Immature natural killer cell (primary cell): ENCODE measurements around the gene CCDC170. TPM values are rescaled to one million over a fixed set of nuclear protein-coding genes. Genes with fewer than 3 reads are reported as not detected.

Experiments
- DNase-seq, 3 donors: peaks; one replicate each; pipeline ENCODE4 v3.0.0; 2022; ENCODE audit warnings: mixed read lengths in 1 of 3
- H3K27ac Mint-ChIP-seq, 6 donors: one replicate each; pipeline ENCODE4 v1.8.0; 2020; ENCODE audit warnings: mixed read lengths in 6 of 6, mild to moderate bottlenecking in 5 of 6, inconsistent platforms in 4 of 6, moderate library complexity in 3 of 6
- H3K27me3 Mint-ChIP-seq, 3 donors: one replicate each; pipeline ENCODE4 v1.8.0; 2020 to 2021; ENCODE audit warnings: low read depth in 3 of 3, mild to moderate bottlenecking in 3 of 3, mixed read lengths in 3 of 3, moderate library complexity in 3 of 3, inconsistent platforms in 1 of 3
- H3K36me3 Mint-ChIP-seq, 3 donors: one replicate each; pipeline ENCODE4 v1.8.0; 2020; ENCODE audit warnings: mixed read lengths in 3 of 3, inconsistent platforms in 2 of 3, mild to moderate bottlenecking in 2 of 3
- H3K4me1 Mint-ChIP-seq, 2 donors: one replicate each; pipeline ENCODE4 v1.8.0; 2020; ENCODE audit warnings: inconsistent platforms in 2 of 2, mild to moderate bottlenecking in 2 of 2, mixed read lengths in 2 of 2, moderate library complexity in 1 of 2
- H3K4me3 Mint-ChIP-seq, 5 donors: one replicate each; pipeline ENCODE4 v1.8.0; 2020; ENCODE audit warnings: mild to moderate bottlenecking in 5 of 5, mixed read lengths in 5 of 5, inconsistent platforms in 3 of 5, moderate library complexity in 3 of 5
- H3K9me3 Mint-ChIP-seq, 6 donors: one replicate each; pipeline ENCODE4 v1.8.0; 2020; ENCODE audit warnings: mild to moderate bottlenecking in 6 of 6, mixed read lengths in 6 of 6, inconsistent platforms in 4 of 6, moderate library complexity in 3 of 6
- polyA plus RNA-seq, 3 donors: library from polyadenylated mRNA; unstranded; fragments of 300-500 nt; fragmentation: Illumina TruSeq; gene quantifications; one replicate each; pipeline ENCODE4 v1.2.3, GENCODE V29; 2021

The CCDC170 gene
- polyA plus RNA-seq, 3 donors from 2014 or later: 0.78 TPM; not detected in 2

- DNase-seq: no peak
- peaks cover under 1 to 4% (median 3%) of the 10 kb centered on the region in 3 donors for H3K27me3 Mint-ChIP-seq
- H3K4me1 Mint-ChIP-seq: no peaks in the 10 kb centered on the region
- no peaks in the 10 kb centered on the region for H3K36me3 Mint-ChIP-seq
- H3K27ac Mint-ChIP-seq: no peak overlapping the region
- no peaks in the 10 kb centered on the region for H3K9me3 Mint-ChIP-seq
- H3K4me3 Mint-ChIP-seq: no peak overlapping the region
Measured at GRCh38 chr6:151620179-151620578, 126.4 kb downstream of the CCDC170 start.

DNA sequence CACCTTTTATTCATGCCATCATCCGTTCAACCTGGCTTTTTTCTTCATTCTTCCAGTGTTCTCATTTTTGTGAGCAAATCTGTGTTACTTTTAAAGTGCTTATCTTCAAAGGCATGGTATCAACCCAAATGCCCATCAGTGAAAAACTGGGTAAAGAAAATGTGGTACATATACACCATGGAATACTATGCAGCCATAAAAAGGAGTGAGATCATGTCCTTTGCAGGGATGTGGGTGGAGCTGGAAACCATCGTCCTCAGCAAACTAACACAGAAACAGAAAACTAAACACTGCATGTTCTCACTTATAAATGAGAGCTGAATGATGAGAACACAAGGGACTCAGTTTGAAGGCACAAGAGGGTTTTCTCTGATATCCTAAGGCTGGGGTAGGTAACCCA, 130.3 kb downstream of the CCDC170 start:
- Mint-ChIP-seq H3K27me3 (peaks cover 0 to 1% (median 0%) of the 10 kb centered on the region in 3 donors), H3K4me3 (no peak overlapping the region), H3K9me3 (no peaks in the 10 kb centered on the region), H3K27ac (no peak overlapping the region), H3K4me1 (no peaks in the 10 kb centered on the region), H3K36me3 (no peaks in the 10 kb centered on the region)
- no peak for DNase-seq

GRCh38 chr6:151624481-151624880, 130.7 kb downstream of the CCDC170 start:
- no peak overlapping the region for H3K4me3 Mint-ChIP-seq
- DNase-seq: no peak
- H3K9me3 Mint-ChIP-seq: no peaks in the 10 kb centered on the region
- no peaks in the 10 kb centered on the region for H3K36me3 Mint-ChIP-seq
- no peak overlapping the region for H3K27ac Mint-ChIP-seq
- peaks cover 0 to 1% (median 0%) of the 10 kb centered on the region in 3 donors for H3K27me3 Mint-ChIP-seq
- no peaks in the 10 kb centered on the region for H3K4me1 Mint-ChIP-seq

DNA sequence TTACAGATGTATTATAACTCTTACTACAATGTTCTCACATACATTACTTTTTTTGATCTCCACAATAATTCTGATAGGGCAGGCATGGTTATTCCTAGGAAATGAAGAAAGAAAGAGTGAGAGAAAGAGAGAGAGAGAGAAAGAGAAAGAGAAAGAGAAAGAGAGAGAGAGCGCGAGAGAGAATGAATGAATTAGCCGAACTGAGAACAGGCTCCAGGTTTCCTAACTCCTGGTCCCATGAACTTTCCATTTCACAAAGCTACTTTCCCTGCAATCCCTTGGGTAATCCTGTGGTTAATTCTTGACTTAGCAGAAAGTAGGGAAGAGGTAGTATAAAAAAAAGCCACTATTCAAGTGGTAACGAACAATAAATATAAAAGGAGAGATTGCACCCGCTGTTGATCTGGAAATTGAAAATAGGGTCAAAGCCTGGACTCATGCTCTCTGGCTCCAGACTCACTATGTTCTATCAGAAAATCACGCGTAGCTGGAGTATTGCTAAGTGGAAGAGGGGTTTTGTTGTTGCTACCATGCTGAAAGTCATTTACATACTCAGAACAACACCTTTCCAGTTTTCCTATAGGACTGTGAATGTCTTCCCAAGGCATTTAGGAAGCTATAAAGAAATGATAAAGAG, 131.2 kb downstream of the CCDC170 start:
- Mint-ChIP-seq H3K36me3 (no peaks in the 10 kb centered on the region), H3K27ac (no peak overlapping the region), H3K27me3 (peaks cover 0 to 1% (median 0%) of the 10 kb centered on the region in 3 donors), H3K9me3 (no peaks in the 10 kb centered on the region), H3K4me1 (no peaks in the 10 kb centered on the region), H3K4me3 (no peak overlapping the region)
- DNase-seq: no peak

- Mint-ChIP-seq H3K27ac (no peak overlapping the region), H3K36me3 (no peaks in the 10 kb centered on the region), H3K9me3 (no peaks in the 10 kb centered on the region), H3K4me3 (no peak overlapping the region), H3K27me3 (peaks cover 2 to 4% (median 3%) of the 10 kb centered on the region in 3 donors), H3K4me1 (no peaks in the 10 kb centered on the region)
- no peak for DNase-seq
Measured at GRCh38 chr6:151627689-151628444, 134.1 kb downstream of the CCDC170 start.

GRCh38 chr6:151629791-151630190, 136.0 kb downstream of the CCDC170 start:
- H3K4me3 Mint-ChIP-seq: no peak overlapping the region
- no peak overlapping the region for H3K27ac Mint-ChIP-seq
- no peaks in the 10 kb centered on the region for H3K9me3 Mint-ChIP-seq
- H3K36me3 Mint-ChIP-seq: no peaks in the 10 kb centered on the region
- H3K4me1 Mint-ChIP-seq: no peaks in the 10 kb centered on the region
- H3K27me3 Mint-ChIP-seq: peaks cover 3 to 4% (median 4%) of the 10 kb centered on the region in 3 donors
- no peak for DNase-seq

DNA sequence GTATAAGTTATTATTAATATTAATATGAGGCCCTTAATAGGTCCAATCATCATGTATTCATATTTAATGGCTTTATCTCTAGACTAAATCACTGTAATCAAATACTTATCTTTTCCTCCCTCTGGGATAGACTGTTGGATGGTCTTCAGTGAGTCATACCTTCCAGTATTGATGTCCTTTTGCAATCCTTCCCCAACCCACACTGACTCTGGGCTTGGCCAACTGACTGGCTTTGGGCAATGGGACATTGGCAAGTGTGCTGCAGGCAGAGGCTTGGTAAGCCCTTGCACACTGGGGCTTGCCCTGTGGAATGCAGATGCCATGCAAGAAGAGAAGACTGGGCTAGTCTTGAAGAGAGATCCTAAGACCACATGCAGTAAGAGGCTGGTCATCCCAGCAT, 136.6 kb downstream of the CCDC170 start:
- Mint-ChIP-seq H3K4me3 (no peak overlapping the region), H3K27me3 (peaks cover 2 to 4% (median 4%) of the 10 kb centered on the region in 3 donors), H3K4me1 (no peaks in the 10 kb centered on the region)

GRCh38 chr6:151630991-151631655, 137.3 kb downstream of the CCDC170 start:
- Mint-ChIP-seq H3K9me3 (peaks cover 0 to 3% (median 0%) of the 10 kb centered on the region in 6 donors), H3K36me3 (no peaks in the 10 kb centered on the region), H3K27me3 (peaks cover 2 to 4% (median 4%) of the 10 kb centered on the region in 3 donors), H3K4me3 (no peak overlapping the region), H3K27ac (no peak overlapping the region), H3K4me1 (no peaks in the 10 kb centered on the region)
- DNase-seq: no peak

More for the DNA sequence above, 136.6 kb downstream of the CCDC170 start:
- Mint-ChIP-seq H3K27ac (no peak overlapping the region), H3K9me3 (no peaks in the 10 kb centered on the region), H3K36me3 (no peaks in the 10 kb centered on the region)
- DNase-seq: no peak

GRCh38 chr6:151632415-151632987, 138.7 kb downstream of the CCDC170 start:
- no peaks in the 10 kb centered on the region for H3K36me3 Mint-ChIP-seq
- DNase-seq: no peak
- H3K4me1 Mint-ChIP-seq: no peaks in the 10 kb centered on the region
- H3K4me3 Mint-ChIP-seq: no peak overlapping the region
- no peak overlapping the region for H3K27ac Mint-ChIP-seq
- H3K9me3 Mint-ChIP-seq: peaks cover 0 to 3% (median 0%) of the 10 kb centered on the region in 6 donors
- H3K27me3 Mint-ChIP-seq: peaks cover 2 to 4% (median 4%) of the 10 kb centered on the region in 3 donors

DNA sequence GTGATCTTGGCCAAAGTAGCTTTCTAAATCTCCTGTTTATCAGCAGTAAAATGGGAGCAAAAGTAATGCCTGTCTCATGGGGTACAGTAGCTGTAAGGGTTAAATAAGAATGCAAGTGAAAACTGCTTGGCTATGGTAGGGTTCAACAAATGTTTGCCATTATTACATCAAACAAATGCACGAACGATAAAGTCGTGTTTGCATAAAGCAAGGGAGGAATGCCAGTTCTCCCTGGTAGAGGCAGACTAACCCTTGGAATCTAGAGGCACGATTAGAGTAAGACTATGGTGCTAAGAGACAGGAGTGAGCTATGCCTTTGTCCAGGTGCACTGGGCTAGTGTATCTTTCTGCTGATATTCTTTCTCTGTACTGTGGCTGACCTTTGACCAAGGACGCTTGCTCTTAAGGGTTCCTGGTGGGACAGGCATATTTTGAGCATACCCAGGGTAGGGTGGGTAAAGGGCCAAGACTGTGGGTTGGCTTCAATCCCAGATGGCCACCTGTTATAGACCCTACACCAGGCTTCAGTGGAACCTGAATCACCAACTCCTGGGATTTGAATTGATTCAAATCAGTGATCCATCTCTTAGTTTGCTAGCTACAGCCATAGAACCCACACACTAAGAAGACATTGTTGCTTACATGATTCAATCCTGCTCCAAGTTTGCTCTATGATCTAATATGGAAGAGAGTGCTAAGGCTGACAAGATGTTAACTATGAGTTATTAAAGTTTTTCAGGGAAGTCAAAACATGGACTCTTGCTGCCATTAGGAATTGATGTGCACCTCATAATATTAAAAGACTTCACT, 139.9 kb downstream of the CCDC170 start:
- peaks cover 2 to 4% (median 4%) of the 10 kb centered on the region in 3 donors for H3K27me3 Mint-ChIP-seq
- no peak overlapping the region for H3K27ac Mint-ChIP-seq
- H3K36me3 Mint-ChIP-seq: no peaks in the 10 kb centered on the region
- H3K4me1 Mint-ChIP-seq: no peaks in the 10 kb centered on the region
- peaks cover 0 to 3% (median 0%) of the 10 kb centered on the region in 6 donors for H3K9me3 Mint-ChIP-seq
- DNase-seq: no peak
- no peak overlapping the region for H3K4me3 Mint-ChIP-seq

GRCh38 chr6:151634336-151634720, 140.5 kb downstream of the CCDC170 start:
- DNase-seq: no peak
- Mint-ChIP-seq H3K27me3 (peaks cover 2 to 4% (median 4%) of the 10 kb centered on the region in 3 donors), H3K4me1 (no peaks in the 10 kb centered on the region), H3K36me3 (no peaks in the 10 kb centered on the region), H3K27ac (no peak overlapping the region), H3K4me3 (no peak overlapping the region), H3K9me3 (peaks cover 0 to 3% (median 0%) of the 10 kb centered on the region in 6 donors)

DNA sequence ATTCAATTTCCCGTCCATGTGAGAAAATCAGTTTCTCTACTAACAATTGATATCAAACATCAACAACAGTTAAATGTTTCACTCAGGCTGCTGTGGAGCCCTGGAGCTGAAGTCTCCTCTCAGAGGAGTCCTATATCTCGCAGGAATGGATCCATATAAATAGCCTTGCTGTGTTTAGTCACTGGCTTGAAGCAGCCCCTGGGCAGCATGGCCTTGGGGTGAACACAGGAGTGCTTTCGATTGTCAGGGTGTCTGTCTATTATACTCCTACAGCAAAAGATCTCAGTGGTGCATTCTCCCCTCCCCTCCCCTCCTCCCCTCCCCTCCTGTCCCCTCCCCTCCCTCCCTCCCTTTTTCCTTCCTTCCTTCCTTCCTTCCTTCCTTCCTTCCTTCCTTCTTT, 141.9 kb downstream of the CCDC170 start:
- H3K4me3 Mint-ChIP-seq: no peak overlapping the region
- no peak overlapping the region for H3K27ac Mint-ChIP-seq
- peaks cover 2 to 6% (median 6%) of the 10 kb centered on the region in 3 donors for H3K27me3 Mint-ChIP-seq
- no peaks in the 10 kb centered on the region for H3K4me1 Mint-ChIP-seq
- no peak for DNase-seq
- peaks cover 0 to 5% (median 0%) of the 10 kb centered on the region in 6 donors for H3K9me3 Mint-ChIP-seq
- H3K36me3 Mint-ChIP-seq: no peaks in the 10 kb centered on the region

GRCh38 chr6:151637814-151638213, 144.0 kb downstream of the CCDC170 start:
- H3K9me3 Mint-ChIP-seq: peaks cover 0 to 7% (median 1%) of the 10 kb centered on the region in 6 donors
- DNase-seq: no peak
- no peak overlapping the region for H3K27ac Mint-ChIP-seq
- no peaks in the 10 kb centered on the region for H3K4me1 Mint-ChIP-seq
- H3K4me3 Mint-ChIP-seq: no peak overlapping the region
- H3K36me3 Mint-ChIP-seq: no peaks in the 10 kb centered on the region
- peaks cover 0 to 4% (median 4%) of the 10 kb centered on the region in 3 donors for H3K27me3 Mint-ChIP-seq
